ENCODE results near the gene UBASH3B.

The UBASH3B gene

DNA sequence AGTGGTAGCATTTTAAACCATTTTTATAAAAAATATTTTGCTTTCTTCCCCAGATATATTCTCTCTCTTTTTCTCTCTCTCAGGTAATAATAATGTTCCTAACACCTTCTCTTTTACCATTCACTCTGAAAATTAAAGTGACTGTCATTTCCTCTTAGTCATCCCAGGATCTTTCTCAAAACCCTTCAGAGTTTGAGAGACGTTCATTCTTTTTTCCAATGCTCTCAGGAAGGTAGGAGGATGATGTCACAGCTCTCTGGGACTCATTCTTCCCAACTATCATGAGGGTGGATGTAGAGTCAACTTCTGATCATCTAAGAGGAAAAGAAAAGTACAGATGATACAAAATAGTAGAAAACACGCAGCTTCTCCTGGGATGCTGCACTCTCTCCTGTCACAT lies 122.6 kb downstream of the UBASH3B start:
- Histone ChIP-seq H3K9me3 (no peaks in the 10 kb centered on the region), H3K36me3 (no peaks in the 10 kb centered on the region), H3K4me3 (ENCODE audit: low read depth, low read length) (no peak overlapping the region), H3K4me1 (no peaks in the 10 kb centered on the region), H3K27me3 (peaks cover 29% of the 10 kb centered on the region)
- TF ChIP-seq, protein P1, sequence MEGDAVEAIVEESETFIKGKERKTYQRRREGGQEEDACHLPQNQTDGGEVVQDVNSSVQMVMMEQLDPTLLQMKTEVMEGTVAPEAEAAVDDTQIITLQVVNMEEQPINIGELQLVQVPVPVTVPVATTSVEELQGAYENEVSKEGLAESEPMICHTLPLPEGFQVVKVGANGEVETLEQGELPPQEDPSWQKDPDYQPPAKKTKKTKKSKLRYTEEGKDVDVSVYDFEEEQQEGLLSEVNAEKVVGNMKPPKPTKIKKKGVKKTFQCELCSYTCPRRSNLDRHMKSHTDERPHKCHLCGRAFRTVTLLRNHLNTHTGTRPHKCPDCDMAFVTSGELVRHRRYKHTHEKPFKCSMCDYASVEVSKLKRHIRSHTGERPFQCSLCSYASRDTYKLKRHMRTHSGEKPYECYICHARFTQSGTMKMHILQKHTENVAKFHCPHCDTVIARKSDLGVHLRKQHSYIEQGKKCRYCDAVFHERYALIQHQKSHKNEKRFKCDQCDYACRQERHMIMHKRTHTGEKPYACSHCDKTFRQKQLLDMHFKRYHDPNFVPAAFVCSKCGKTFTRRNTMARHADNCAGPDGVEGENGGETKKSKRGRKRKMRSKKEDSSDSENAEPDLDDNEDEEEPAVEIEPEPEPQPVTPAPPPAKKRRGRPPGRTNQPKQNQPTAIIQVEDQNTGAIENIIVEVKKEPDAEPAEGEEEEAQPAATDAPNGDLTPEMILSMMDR (IDR thresholded peaks at IDR 0.05; ENCODE audit: low read depth, low read length) = no peak
- no peak for DNase-seq

DNA sequence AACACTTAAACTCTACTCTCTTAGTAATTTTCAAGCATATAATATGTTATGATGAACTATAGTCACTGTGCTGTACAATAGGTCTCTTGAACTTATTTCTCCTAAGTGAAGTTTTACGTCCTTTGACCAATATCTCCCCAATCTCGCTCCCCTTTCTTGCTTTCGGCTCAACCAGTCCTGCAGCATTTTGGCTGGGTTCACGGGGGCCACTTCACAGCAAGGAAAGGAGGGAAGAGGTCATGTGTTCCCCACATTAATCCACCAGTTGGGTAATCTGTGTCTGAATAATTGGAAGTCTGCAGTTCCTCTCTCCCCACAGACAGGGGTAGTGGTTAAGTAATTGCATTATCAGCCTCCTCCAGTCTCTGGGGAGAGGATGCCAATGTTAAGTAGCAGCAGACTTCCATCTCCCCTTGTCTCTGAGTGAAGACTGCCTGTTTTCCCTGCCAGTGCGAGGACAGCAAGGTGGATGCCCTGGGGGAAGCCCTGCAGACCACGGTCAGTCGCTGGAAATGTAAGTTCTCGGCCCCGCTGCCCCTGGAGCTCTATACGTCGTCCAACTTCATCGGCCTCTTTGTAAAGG lies 123.6 kb downstream of the UBASH3B start:
- peak; percentile 53 for DNase-seq
- no peak overlapping the region for H3K4me3 ChIP-seq (ENCODE audit: low read depth, low read length)

DNA sequence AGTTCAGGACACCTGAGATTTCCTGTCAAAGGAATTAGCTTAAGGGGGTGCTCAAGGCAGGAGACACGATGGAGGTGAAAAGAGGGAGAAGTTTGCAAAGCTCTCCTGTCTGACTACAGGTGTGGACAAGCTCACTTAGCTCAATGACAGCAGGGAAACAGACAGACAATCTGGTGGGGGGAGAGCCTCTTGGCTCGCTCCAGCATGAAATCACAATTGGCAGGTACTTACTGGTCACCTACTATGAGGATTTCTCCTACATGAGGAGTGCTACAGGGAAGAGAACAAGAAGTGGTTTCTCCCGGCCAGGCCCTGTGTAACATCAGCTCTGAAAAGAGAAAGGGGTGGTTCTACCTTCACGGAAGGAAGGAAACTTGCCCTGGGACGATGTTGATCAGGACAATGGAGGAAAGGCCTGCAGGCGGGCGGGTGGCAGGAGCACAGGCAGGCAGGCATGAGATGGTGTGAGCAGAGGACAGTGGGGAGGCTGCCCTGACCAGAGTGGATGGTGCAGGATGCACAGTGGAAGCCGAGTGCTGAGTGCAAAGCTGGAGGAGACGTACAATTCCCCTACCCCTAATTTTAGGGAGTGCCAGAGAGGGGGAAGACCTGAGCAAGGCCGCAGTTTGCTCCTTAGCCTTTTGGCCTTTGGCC lies 124.9 kb downstream of the UBASH3B start:
- Histone ChIP-seq H3K27me3 (peaks cover 32% of the 10 kb centered on the region), H3K4me1 (no peaks in the 10 kb centered on the region), H3K9me3 (no peaks in the 10 kb centered on the region), H3K36me3 (no peaks in the 10 kb centered on the region), H3K4me3 (ENCODE audit: low read depth, low read length) (no peak overlapping the region)
- TF ChIP-seq, protein P1 (IDR thresholded peaks at IDR 0.05; ENCODE audit: low read depth, low read length) = no peak
- no peak for DNase-seq

More for the DNA sequence above, 123.6 kb downstream of the UBASH3B start:
- TF ChIP-seq, protein P1 (IDR thresholded peaks at IDR 0.05; ENCODE audit: low read depth, low read length) = no peak
- Histone ChIP-seq H3K27me3 (peaks cover 31% of the 10 kb centered on the region), H3K4me1 (no peaks in the 10 kb centered on the region), H3K9me3 (no peaks in the 10 kb centered on the region), H3K36me3 (no peaks in the 10 kb centered on the region)

DNA sequence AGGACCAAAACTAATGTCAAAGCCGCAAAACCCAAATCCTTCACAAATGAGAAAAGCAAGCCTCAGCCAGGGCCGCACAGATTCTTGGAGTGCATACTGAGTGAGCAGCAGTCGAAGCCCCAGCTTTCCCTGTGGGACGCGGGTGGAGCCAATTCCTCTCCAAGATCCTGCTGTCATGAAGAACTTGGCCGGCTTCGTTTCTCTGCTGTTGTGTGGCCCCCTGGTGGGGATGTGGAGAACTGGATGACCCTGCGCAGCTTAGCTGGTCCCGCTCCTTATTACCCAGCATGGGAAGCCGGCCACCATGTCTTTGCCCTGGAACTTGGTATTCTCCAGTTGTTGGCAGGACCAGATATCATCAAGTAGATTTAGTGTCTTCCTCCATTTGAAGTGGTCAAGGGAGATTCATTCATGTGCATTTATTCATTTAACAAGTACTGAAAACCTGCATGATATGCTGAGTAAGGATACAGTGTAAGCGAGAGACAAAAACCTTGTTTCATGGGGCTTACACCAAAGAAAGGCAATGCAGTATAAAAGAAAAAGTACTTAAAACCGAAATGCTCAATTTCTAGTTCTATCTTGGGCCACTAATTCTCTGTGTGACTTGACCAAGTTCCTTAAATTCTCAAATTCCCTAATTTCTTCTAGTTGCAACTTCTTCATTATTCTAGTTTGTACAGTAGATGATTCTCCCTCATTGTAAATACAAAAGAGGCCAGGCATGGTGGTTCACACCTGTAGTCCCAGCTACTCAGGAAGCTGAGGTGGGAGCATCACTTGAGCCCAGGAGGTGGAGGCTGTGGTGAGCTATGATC lies 126.1 kb downstream of the UBASH3B start:
- Histone ChIP-seq H3K27me3 (peaks cover 32% of the 10 kb centered on the region), H3K4me3 (ENCODE audit: low read depth, low read length) (no peak overlapping the region), H3K9me3 (no peaks in the 10 kb centered on the region), H3K4me1 (no peaks in the 10 kb centered on the region), H3K36me3 (no peaks in the 10 kb centered on the region)
- TF ChIP-seq, protein P1 (IDR thresholded peaks at IDR 0.05; ENCODE audit: low read depth, low read length) = peak; percentile 97
- DNase-seq = peak; percentile 82

DNA sequence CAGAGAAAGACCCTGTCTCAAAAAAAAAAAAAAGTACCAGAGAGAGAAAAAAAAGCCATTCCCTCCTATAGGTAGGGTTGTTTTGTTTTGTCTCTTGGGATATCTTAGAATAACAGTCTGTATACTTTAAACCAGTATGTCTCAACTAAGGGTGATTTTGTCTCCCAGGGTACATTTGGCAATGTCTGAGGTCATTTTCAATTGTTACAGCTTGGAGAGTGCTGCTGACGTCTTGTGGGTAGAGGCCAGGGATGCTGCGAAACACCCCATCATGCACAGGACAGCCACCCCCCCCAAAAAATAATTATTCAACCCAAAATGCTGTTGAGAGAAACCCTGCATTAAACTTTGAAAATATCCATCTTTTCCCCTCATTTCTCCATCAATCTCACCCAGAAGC lies 126.7 kb downstream of the UBASH3B start:
- DNase-seq = no peak
- Histone ChIP-seq H3K4me3 (ENCODE audit: low read depth, low read length) (no peak overlapping the region), H3K4me1 (no peaks in the 10 kb centered on the region), H3K36me3 (no peaks in the 10 kb centered on the region), H3K9me3 (no peaks in the 10 kb centered on the region), H3K27me3 (peaks cover 34% of the 10 kb centered on the region)
- TF ChIP-seq, protein P1 (IDR thresholded peaks at IDR 0.05; ENCODE audit: low read depth, low read length) = no peak

All from BE2C (cell line).